HepG2 (cell line): ENCODE measurements around the gene EVI5. TPM values are rescaled to one million over a fixed set of nuclear protein-coding genes. Genes with fewer than 3 reads are reported as not detected.

Experiments used
- BORCS8-MEF2B ChIP-seq: sonication (generic); formaldehyde crosslinking; IDR thresholded peaks from 2 replicates; pipeline ENCODE4 v1.8.0; 2022; ENCODE audit warnings: mild to moderate bottlenecking, missing genetic modification reagents
- BRD4 ChIP-seq: sonication (generic); formaldehyde crosslinking; IDR thresholded peaks from 2 replicates; pipeline ENCODE4 v1.4.0; 2020; ENCODE audit warnings: missing genetic modification reagents
- ESRRA ChIP-seq: sonication (generic); formaldehyde crosslinking; IDR thresholded peaks from 2 replicates; pipeline ENCODE4 v1.5.1; 2020; ENCODE audit warnings: mild to moderate bottlenecking, low read depth, missing genetic modification reagents
- IKZF4 ChIP-seq: sonication (generic); formaldehyde crosslinking; IDR thresholded peaks from 2 replicates; pipeline ENCODE4 v1.5.1; 2020; ENCODE audit warnings: borderline replicate concordance, mild to moderate bottlenecking, low read depth, missing genetic modification reagents; ENCODE audit errors: not compliant biosample characterization
- KAT7 ChIP-seq: IDR thresholded peaks from 2 replicates; pipeline ENCODE4 v1.6.1; 2018; ENCODE audit warnings: borderline replicate concordance, missing compliant biosample characterization
- KLF11 ChIP-seq: IDR thresholded peaks from 2 replicates; pipeline ENCODE4 v1.6.1; 2016; ENCODE audit warnings: missing compliant biosample characterization
- NCOA1 ChIP-seq: sonication (generic); formaldehyde crosslinking; IDR thresholded peaks from 2 replicates; pipeline ENCODE4 v1.9.0; 2021; ENCODE audit warnings: missing genetic modification reagents
- NR2C2 ChIP-seq: sonication (generic); formaldehyde crosslinking; IDR thresholded peaks from 2 replicates; pipeline ENCODE4 v1.4.0; 2020; ENCODE audit warnings: missing genetic modification reagents, mild to moderate bottlenecking, moderate library complexity, borderline replicate concordance
- PHB2 ChIP-seq: fragments of 450-650 bp; IDR thresholded peaks from 2 replicates; pipeline ENCODE4 v1.6.1; 2018; ENCODE audit not compliant: partially characterized antibody
- PLRG1 ChIP-seq: fragments of 450-650 bp; conservative IDR thresholded peaks from 2 replicates; pipeline ENCODE4 v1.6.1; 2016
- PPARG ChIP-seq: conservative IDR thresholded peaks from 2 replicates; pipeline ENCODE4 v1.6.1; 2016; ENCODE audit warnings: missing biosample characterization, missing genetic modification reagents
- RFX5 ChIP-seq: IDR thresholded peaks from 2 replicates; pipeline ENCODE4 v1.6.1; 2011; ENCODE audit warnings: low read depth, low read length, improper control_type of control experiment
- TBX2 ChIP-seq: sonication (generic); formaldehyde crosslinking; IDR thresholded peaks from 2 replicates; pipeline ENCODE4 v1.5.0; 2020; ENCODE audit warnings: missing genetic modification reagents, mild to moderate bottlenecking, borderline replicate concordance
- TEAD3 ChIP-seq: optimal IDR thresholded peaks from 2 replicates; pipeline ENCODE3; 2016; ENCODE audit warnings: borderline replicate concordance
- TRIM24 ChIP-seq: sonication (generic); formaldehyde crosslinking; IDR thresholded peaks from 2 replicates; pipeline ENCODE4 v1.8.0; 2022; ENCODE audit warnings: mild to moderate bottlenecking, missing genetic modification reagents
- ZNF563 ChIP-seq: sonication (generic); formaldehyde crosslinking; IDR thresholded peaks from 2 replicates; pipeline ENCODE4 v1.8.0; 2022; ENCODE audit warnings: mild to moderate bottlenecking, moderate library complexity, missing genetic modification reagents
- ZNF580 ChIP-seq: IDR thresholded peaks from 2 replicates; pipeline ENCODE4 v1.6.1; 2016; ENCODE audit warnings: low read depth, borderline replicate concordance
- ZNF616 ChIP-seq: sonication (generic); formaldehyde crosslinking; IDR thresholded peaks from 2 replicates; pipeline ENCODE4 v1.5.0; 2020; ENCODE audit warnings: low read depth, mild to moderate bottlenecking, missing genetic modification reagents
- ZNF747 ChIP-seq: sonication (generic); formaldehyde crosslinking; IDR thresholded peaks from 2 replicates; pipeline ENCODE4 v1.8.1; 2023; ENCODE audit warnings: missing genetic modification reagents, mild to moderate bottlenecking, borderline replicate concordance
- ZNF792 ChIP-seq: IDR thresholded peaks from 2 replicates; pipeline ENCODE4 v1.6.1; 2016
- polyA plus RNA-seq, 8 experiments: library from polyadenylated mRNA; depleted of rRNA in 3 of 8; stranded (reverse) in 7 of 8; unstranded in 1 of 8; fragments of >200 nt; fragmentation: Illumina TruSeq in 4 of 8; extraction: Trizol in 4 of 8; gene quantifications; 2 replicates each; pipeline versions ENCODE4 v1.2.1 to v1.2.3, GENCODE V29; 2011 to 2016; ENCODE audit warnings: low read depth in 4 of 8, missing spikeins in 1 of 8, mixed read lengths in 1 of 8; ENCODE audit not compliant: insufficient read depth in 1 of 8
- total RNA-seq, 5 experiments: library from RNA; depleted of rRNA; stranded (reverse); fragments of >200 nt; fragmentation: Illumina TruSeq; extraction: Trizol; gene quantifications; 2 replicates each; pipeline ENCODE4 v1.2.3, GENCODE V29; 2016; ENCODE audit warnings: low read depth in 1 of 5
- TF ChIP-seq, protein P1 (sequence below): sonication (generic); formaldehyde crosslinking; IDR thresholded peaks from 2 replicates; pipeline ENCODE4 v1.8.0; 2023; ENCODE audit warnings: mild to moderate bottlenecking, missing genetic modification reagents
- TF ChIP-seq, protein P2 (sequence below): sonication (generic); formaldehyde crosslinking; IDR thresholded peaks from 2 replicates; pipeline ENCODE4 v1.5.0; 2020; ENCODE audit warnings: mild to moderate bottlenecking, missing genetic modification reagents, borderline replicate concordance
- TF ChIP-seq, protein P3 (sequence below): sonication (generic); formaldehyde crosslinking; IDR thresholded peaks from 2 replicates; pipeline ENCODE4 v1.4.0; 2020; ENCODE audit warnings: missing genetic modification reagents, borderline replicate concordance

The EVI5 gene
- total and polyA plus RNA-seq, 2 of the 13 experiments (the other 11 are each of a cell fraction or from before 2014, with no cell fraction given), result 4.0 to 12.6 TPM

- TF ChIP-seq TRIM24 (CRISPR knock-in tag) (no peak), PLRG1 (no peak), ESRRA (CRISPR knock-in tag) (peak; percentile 74; the same call in 1 of the 2 replicates), ZNF792 (CRISPR knock-in tag) (peak; percentile 89; the same call in 1 of the 2 replicates), PPARG (CRISPR knock-in tag) (peak; percentile 72), NR2C2 (CRISPR knock-in tag) (peak; percentile 62), ZNF563 (CRISPR knock-in tag) (peak; percentile 99; the same call in 1 of the 2 replicates), ZNF580 (CRISPR knock-in tag) (peak; percentile 97; the same call in 1 of the 2 replicates), IKZF4 (CRISPR knock-in tag) (peak; percentile 96), RFX5 (no peak), KAT7 (CRISPR knock-in tag) (peak; percentile 88; the same call in 1 of the 2 replicates), PHB2 (no peak), ZNF747 (CRISPR knock-in tag) (peak; percentile 94), TEAD3 (CRISPR knock-in tag) (peak; percentile 85), NCOA1 (CRISPR knock-in tag) (no peak), BORCS8-MEF2B (CRISPR knock-in tag) (peak; percentile 99), TBX2 (CRISPR knock-in tag) (peak; percentile 95), BRD4 (CRISPR knock-in tag) (peak; percentile 75; the same call in 1 of the 2 replicates), KLF11 (peak; percentile 98), ZNF616 (CRISPR knock-in tag) (peak; percentile 98)
- TF ChIP-seq, protein P1, sequence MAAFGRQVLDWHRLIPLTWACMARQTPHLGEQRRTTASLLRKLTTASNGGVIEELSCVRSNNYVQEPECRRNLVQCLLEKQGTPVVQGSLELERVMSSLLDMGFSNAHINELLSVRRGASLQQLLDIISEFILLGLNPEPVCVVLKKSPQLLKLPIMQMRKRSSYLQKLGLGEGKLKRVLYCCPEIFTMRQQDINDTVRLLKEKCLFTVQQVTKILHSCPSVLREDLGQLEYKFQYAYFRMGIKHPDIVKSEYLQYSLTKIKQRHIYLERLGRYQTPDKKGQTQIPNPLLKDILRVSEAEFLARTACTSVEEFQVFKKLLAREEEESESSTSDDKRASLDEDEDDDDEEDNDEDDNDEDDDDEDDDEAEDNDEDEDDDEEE (CRISPR knock-in tag), result peak; percentile 98
- TF ChIP-seq, protein P2, sequence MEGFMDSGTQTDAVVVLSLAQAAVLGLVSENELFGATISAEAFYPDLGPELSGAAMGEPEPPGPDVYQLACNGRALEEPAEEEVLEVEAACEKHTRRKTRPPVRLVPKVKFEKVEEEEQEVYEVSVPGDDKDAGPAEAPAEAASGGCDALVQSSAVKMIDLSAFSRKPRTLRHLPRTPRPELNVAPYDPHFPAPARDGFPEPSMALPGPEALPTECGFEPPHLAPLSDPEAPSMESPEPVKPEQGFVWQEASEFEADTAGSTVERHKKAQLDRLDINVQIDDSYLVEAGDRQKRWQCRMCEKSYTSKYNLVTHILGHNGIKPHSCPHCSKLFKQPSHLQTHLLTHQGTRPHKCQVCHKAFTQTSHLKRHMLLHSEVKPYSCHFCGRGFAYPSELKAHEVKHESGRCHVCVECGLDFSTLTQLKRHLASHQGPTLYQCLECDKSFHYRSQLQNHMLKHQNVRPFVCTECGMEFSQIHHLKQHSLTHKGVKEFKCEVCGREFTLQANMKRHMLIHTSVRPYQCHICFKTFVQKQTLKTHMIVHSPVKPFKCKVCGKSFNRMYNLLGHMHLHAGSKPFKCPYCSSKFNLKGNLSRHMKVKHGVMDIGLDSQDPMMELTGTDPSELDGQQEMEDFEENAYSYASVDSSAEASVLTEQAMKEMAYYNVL (CRISPR knock-in tag), result no peak
- TF ChIP-seq, protein P3, sequence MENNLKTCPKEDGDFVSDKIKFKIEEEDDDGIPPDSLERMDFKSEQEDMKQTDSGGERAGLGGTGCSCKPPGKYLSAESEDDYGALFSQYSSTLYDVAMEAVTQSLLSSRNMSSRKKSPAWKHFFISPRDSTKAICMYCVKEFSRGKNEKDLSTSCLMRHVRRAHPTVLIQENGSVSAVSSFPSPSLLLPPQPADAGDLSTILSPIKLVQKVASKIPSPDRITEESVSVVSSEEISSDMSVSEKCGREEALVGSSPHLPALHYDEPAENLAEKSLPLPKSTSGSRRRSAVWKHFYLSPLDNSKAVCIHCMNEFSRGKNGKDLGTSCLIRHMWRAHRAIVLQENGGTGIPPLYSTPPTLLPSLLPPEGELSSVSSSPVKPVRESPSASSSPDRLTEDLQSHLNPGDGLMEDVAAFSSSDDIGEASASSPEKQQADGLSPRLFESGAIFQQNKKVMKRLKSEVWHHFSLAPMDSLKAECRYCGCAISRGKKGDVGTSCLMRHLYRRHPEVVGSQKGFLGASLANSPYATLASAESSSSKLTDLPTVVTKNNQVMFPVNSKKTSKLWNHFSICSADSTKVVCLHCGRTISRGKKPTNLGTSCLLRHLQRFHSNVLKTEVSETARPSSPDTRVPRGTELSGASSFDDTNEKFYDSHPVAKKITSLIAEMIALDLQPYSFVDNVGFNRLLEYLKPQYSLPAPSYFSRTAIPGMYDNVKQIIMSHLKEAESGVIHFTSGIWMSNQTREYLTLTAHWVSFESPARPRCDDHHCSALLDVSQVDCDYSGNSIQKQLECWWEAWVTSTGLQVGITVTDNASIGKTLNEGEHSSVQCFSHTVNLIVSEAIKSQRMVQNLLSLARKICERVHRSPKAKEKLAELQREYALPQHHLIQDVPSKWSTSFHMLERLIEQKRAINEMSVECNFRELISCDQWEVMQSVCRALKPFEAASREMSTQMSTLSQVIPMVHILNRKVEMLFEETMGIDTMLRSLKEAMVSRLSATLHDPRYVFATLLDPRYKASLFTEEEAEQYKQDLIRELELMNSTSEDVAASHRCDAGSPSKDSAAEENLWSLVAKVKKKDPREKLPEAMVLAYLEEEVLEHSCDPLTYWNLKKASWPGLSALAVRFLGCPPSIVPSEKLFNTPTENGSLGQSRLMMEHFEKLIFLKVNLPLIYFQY (CRISPR knock-in tag), result peak; percentile 93; the same call in 1 of the 2 replicates
Observed at GRCh38 chr1:92784639-92785500, at the start of gene EVI5 (continued).
